H9 (cell line): ENCODE measurements around the gene CD209. TPM values are rescaled to one million over a fixed set of nuclear protein-coding genes. Genes with fewer than 3 reads are reported as not detected.

Source experiments
- DNase-seq: peaks from one replicate; pipeline ENCODE4 v3.0.0-alpha.2; 2017
- H2AFZ ChIP-seq: one replicate; pipeline ENCODE4 v1.6.1; 2013; ENCODE audit warnings: mild to moderate bottlenecking, low read length, control low read depth, moderate library complexity
- H2AK5ac ChIP-seq: 2 replicates; pipeline ENCODE4 v1.6.1; 2013; ENCODE audit warnings: low read length, control low read depth, mixed read lengths; ENCODE audit not compliant: insufficient read length
- H2BK120ac ChIP-seq: one replicate; pipeline ENCODE4 v1.6.1; 2013; ENCODE audit warnings: low read depth, mild to moderate bottlenecking, low read length, control low read depth, inconsistent platforms; ENCODE audit not compliant: poor library complexity, severe bottlenecking
- H2BK12ac ChIP-seq: 2 replicates; pipeline ENCODE4 v1.6.1; 2013; ENCODE audit warnings: low read length, control low read depth, mixed read lengths, low read depth; ENCODE audit not compliant: insufficient read length
- H2BK15ac ChIP-seq: 2 replicates; pipeline ENCODE4 v1.6.1; 2013; ENCODE audit warnings: low read depth, low read length, control low read depth
- H2BK20ac ChIP-seq: one replicate; pipeline ENCODE4 v1.6.1; 2013; ENCODE audit warnings: low read depth, mild to moderate bottlenecking, low read length, control low read depth, inconsistent platforms; ENCODE audit not compliant: poor library complexity, severe bottlenecking
- H2BK5ac ChIP-seq: 2 replicates; pipeline ENCODE4 v1.6.1; 2013; ENCODE audit warnings: low read length, control low read depth, mixed read lengths; ENCODE audit not compliant: insufficient read length
- H3K14ac ChIP-seq: 2 replicates; pipeline ENCODE4 v1.6.1; 2013; ENCODE audit warnings: low read length, control low read depth; ENCODE audit not compliant: insufficient read depth
- H3K18ac ChIP-seq: 2 replicates; pipeline ENCODE4 v1.6.1; 2013; ENCODE audit warnings: low read depth, mild to moderate bottlenecking, mixed read lengths, low read length, control low read depth; ENCODE audit not compliant: insufficient read length
- H3K23ac ChIP-seq: 2 replicates; pipeline ENCODE4 v1.6.1; 2013; ENCODE audit warnings: low read length, control low read depth, mixed read lengths, low read depth; ENCODE audit not compliant: insufficient read length
- H3K23me2 ChIP-seq: 2 replicates; pipeline ENCODE4 v1.6.1; 2013; ENCODE audit warnings: low read depth, mild to moderate bottlenecking, mixed read lengths, low read length, control low read depth; ENCODE audit not compliant: insufficient read length, poor library complexity, severe bottlenecking
- H3K27ac ChIP-seq: 2 replicates; pipeline ENCODE4 v1.5.1; 2013; ENCODE audit warnings: low read length, control low read depth, mixed read lengths, low read depth; ENCODE audit not compliant: insufficient read length
- H3K27me3 ChIP-seq: 2 replicates; pipeline ENCODE4 v1.6.1; 2013; ENCODE audit warnings: low read length, control low read depth, inconsistent platforms; ENCODE audit not compliant: insufficient read depth
- H3K4ac ChIP-seq: 2 replicates; pipeline ENCODE4 v1.6.1; 2013; ENCODE audit warnings: low read depth, mild to moderate bottlenecking, control low read depth, inconsistent platforms, low read length, moderate library complexity
- H3K4me1 ChIP-seq: 2 replicates; pipeline ENCODE4 v1.6.1; 2013; ENCODE audit warnings: low read length, control low read depth, inconsistent platforms; ENCODE audit not compliant: insufficient read depth
- H3K4me2 ChIP-seq: 2 replicates; pipeline ENCODE4 v1.6.1; 2013; ENCODE audit warnings: low read length, control low read depth, mixed read lengths; ENCODE audit not compliant: insufficient read length, insufficient read depth
- H3K56ac ChIP-seq: 2 replicates; pipeline ENCODE4 v1.6.1; 2013; ENCODE audit warnings: low read depth, mild to moderate bottlenecking, mixed read lengths, low read length, control low read depth; ENCODE audit not compliant: insufficient read length
- H3K79me1 ChIP-seq: 2 replicates; pipeline ENCODE4 v1.6.1; 2013; ENCODE audit warnings: low read depth, mild to moderate bottlenecking, moderate library complexity, low read length, control low read depth, inconsistent platforms; ENCODE audit not compliant: insufficient read depth, poor library complexity, severe bottlenecking
- H3K79me2 ChIP-seq: 2 replicates; pipeline ENCODE4 v1.6.1; 2013; ENCODE audit warnings: low read length, control low read depth, inconsistent platforms; ENCODE audit not compliant: insufficient read depth
- H3K9ac ChIP-seq: 2 replicates; pipeline ENCODE4 v1.6.1; 2013; ENCODE audit warnings: low read length, control low read depth, mixed read lengths; ENCODE audit not compliant: insufficient read length; ENCODE audit errors: extremely low read depth
- H3K9me3 ChIP-seq: one replicate; pipeline ENCODE4 v1.6.1; 2013; ENCODE audit warnings: low read depth, low read length, inconsistent platforms; ENCODE audit not compliant: control insufficient read depth
- H3T11ph ChIP-seq: one replicate; pipeline ENCODE4 v1.6.1; 2013; ENCODE audit warnings: mild to moderate bottlenecking, low read length, control low read depth, inconsistent platforms
- H4K20me1 ChIP-seq: one replicate; pipeline ENCODE4 v1.6.1; 2013; ENCODE audit not compliant: control insufficient read depth, insufficient read length, insufficient read depth
- H4K5ac ChIP-seq: 2 replicates; pipeline ENCODE4 v1.6.1; 2013; ENCODE audit warnings: low read depth, mild to moderate bottlenecking, mixed read lengths, low read length, control low read depth; ENCODE audit not compliant: insufficient read length
- H4K8ac ChIP-seq: replicated peaks from 2 replicates; pipeline ENCODE4 v1.6.1; 2013; ENCODE audit warnings: low read length, control low read depth, mixed read lengths, low read depth; ENCODE audit not compliant: insufficient read length
- H4K91ac ChIP-seq: 2 replicates; pipeline ENCODE4 v1.6.1; 2013; ENCODE audit warnings: low read depth, mild to moderate bottlenecking, moderate library complexity, mixed read lengths, low read length, control low read depth; ENCODE audit not compliant: insufficient read length
- H3K27ac Mint-ChIP-seq, 3 experiments: 2 replicates in 2 of 3; 3 replicates in 1 of 3; pipeline ENCODE4 v1.8.0; 2020 to 2021; ENCODE audit warnings: mixed read lengths in 3 of 3, mild to moderate bottlenecking in 1 of 3, moderate library complexity in 1 of 3
- H3K27me3 Mint-ChIP-seq: 2 replicates; pipeline ENCODE4 v1.8.0; 2021; ENCODE audit warnings: low read depth, mild to moderate bottlenecking, moderate library complexity, mixed read lengths
- H3K36me3 Mint-ChIP-seq, 3 experiments: 2 replicates in 2 of 3; 3 replicates in 1 of 3; pipeline ENCODE4 v1.8.0; 2020 to 2021; ENCODE audit warnings: low read depth in 3 of 3, mixed read lengths in 3 of 3; ENCODE audit not compliant: insufficient read depth in 1 of 3
- H3K4me1 Mint-ChIP-seq, 2 experiments: 2 replicates each; pipeline ENCODE4 v1.8.0; 2020; ENCODE audit warnings: mixed read lengths in 2 of 2
- H3K4me3 Mint-ChIP-seq, 2 experiments: 2 replicates in 1 of 2; 3 replicates in 1 of 2; pipeline ENCODE4 v1.8.0; 2020 to 2021; ENCODE audit warnings: mild to moderate bottlenecking in 2 of 2, mixed read lengths in 2 of 2, moderate library complexity in 1 of 2
- H3K9me3 Mint-ChIP-seq, 2 experiments: 2 replicates in 1 of 2; 3 replicates in 1 of 2; pipeline ENCODE4 v1.8.0; 2020; ENCODE audit warnings: mild to moderate bottlenecking in 2 of 2, mixed read lengths in 2 of 2, moderate library complexity in 1 of 2
- WGBS: extraction: QIAGEN DNeasy Blood & Tissue Kit; methylation state at CpG from one replicate; pipeline ENCODE4 v1.1.7; 2013; ENCODE audit warnings: missing lambda C conversion rate, low lambda C conversion rate, mixed read lengths; ENCODE audit not compliant: insufficient read length; ENCODE audit errors: extremely low coverage; 5-methylcytosine and 5-hydroxymethylcytosine counted together
- total RNA-seq: library from RNA; stranded (reverse); gene quantifications from 2 replicates; pipeline ENCODE4 v1.2.1, GENCODE V29; 2021
- TF ChIP-seq, protein P1 (sequence below): fragments of 200-600 bp; sonication (generic); conservative IDR thresholded peaks from 3 replicates; pipeline ENCODE4 v1.8.0; 2021; ENCODE audit warnings: antibody characterized with exemption, mild to moderate bottlenecking

The CD209 gene
- total RNA-seq, 1 experiment from 2014 or later: not detected

DNA sequence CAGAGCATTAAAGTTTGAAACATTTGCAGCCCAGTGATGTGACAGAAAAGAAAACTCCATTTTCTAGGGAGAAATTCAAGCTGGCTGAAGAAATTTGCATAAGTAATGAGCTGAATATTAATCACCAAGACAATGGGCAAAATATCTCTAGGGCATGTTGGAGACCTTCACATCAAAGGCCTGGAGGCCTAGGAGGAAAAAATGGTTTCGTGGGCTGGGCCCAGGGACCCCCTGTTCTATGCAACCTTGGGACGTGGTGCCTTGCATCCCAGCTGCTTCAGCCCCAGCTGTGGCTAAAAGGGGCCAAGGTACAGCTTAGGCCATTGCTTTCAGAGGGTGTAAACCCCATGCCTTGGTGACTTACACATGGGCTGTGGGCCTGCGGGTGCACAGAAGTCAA lies 10.0 kb upstream of the CD209 start:
- H4K91ac ChIP-seq: no peak overlapping the region
- no peaks in the 10 kb centered on the region for H3K4me1 Mint-ChIP-seq
- H4K20me1 ChIP-seq: no peaks in the 10 kb centered on the region
- H3K79me2 ChIP-seq: no peaks in the 10 kb centered on the region
- no peak overlapping the region for H4K5ac ChIP-seq
- H3K23me2 ChIP-seq: no peaks in the 10 kb centered on the region
- no peak overlapping the region for H2AK5ac ChIP-seq
- H2BK5ac ChIP-seq: no peak overlapping the region
- H3K27ac Mint-ChIP-seq: no peak overlapping the region
- H3K4ac ChIP-seq: no peak overlapping the region
- no peak overlapping the region for H2BK20ac ChIP-seq
- no peaks in the 10 kb centered on the region for H3K27me3 ChIP-seq
- no peak overlapping the region for H3T11ph ChIP-seq
- peaks cover 20% of the 10 kb centered on the region for H3K9me3 ChIP-seq
- H3K4me3 Mint-ChIP-seq: no peak overlapping the region
- H3K27me3 Mint-ChIP-seq: peaks cover 29% of the 10 kb centered on the region
- TF ChIP-seq, protein P1, sequence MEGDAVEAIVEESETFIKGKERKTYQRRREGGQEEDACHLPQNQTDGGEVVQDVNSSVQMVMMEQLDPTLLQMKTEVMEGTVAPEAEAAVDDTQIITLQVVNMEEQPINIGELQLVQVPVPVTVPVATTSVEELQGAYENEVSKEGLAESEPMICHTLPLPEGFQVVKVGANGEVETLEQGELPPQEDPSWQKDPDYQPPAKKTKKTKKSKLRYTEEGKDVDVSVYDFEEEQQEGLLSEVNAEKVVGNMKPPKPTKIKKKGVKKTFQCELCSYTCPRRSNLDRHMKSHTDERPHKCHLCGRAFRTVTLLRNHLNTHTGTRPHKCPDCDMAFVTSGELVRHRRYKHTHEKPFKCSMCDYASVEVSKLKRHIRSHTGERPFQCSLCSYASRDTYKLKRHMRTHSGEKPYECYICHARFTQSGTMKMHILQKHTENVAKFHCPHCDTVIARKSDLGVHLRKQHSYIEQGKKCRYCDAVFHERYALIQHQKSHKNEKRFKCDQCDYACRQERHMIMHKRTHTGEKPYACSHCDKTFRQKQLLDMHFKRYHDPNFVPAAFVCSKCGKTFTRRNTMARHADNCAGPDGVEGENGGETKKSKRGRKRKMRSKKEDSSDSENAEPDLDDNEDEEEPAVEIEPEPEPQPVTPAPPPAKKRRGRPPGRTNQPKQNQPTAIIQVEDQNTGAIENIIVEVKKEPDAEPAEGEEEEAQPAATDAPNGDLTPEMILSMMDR: no peak
- peaks cover 46 to 71% of the 10 kb centered on the region in 2 experiments for H3K9me3 Mint-ChIP-seq
- no peak overlapping the region for H4K8ac ChIP-seq
- H3K9ac ChIP-seq: no peak overlapping the region
- H2AFZ ChIP-seq: no peak overlapping the region
- DNase-seq: no peak
- H3K27ac ChIP-seq: no peak overlapping the region
- H3K4me2 ChIP-seq: no peak overlapping the region
- WGBS: no CpG with 5 or more reads among the region's 3 CpGs
- H3K56ac ChIP-seq: no peak overlapping the region
- peaks cover 8 to 27% (median 10%) of the 10 kb centered on the region in 3 experiments for H3K36me3 Mint-ChIP-seq
- H3K79me1 ChIP-seq: no peaks in the 10 kb centered on the region
- H3K23ac ChIP-seq: no peak overlapping the region
- no peak overlapping the region for H2BK120ac ChIP-seq
- no peak overlapping the region for H2BK15ac ChIP-seq
- no peak overlapping the region for H2BK12ac ChIP-seq
- H3K14ac ChIP-seq: no peak overlapping the region
- H3K4me1 ChIP-seq: no peaks in the 10 kb centered on the region
- no peak overlapping the region for H3K18ac ChIP-seq
